ENCODE measurements around the gene SEMA4D.
"Not testable (repeated sequence)": the region's sequence is repeated elsewhere in the genome, so short reads cannot be mapped to it uniquely, and the experiment has no call there.

The SEMA4D gene

DNA sequence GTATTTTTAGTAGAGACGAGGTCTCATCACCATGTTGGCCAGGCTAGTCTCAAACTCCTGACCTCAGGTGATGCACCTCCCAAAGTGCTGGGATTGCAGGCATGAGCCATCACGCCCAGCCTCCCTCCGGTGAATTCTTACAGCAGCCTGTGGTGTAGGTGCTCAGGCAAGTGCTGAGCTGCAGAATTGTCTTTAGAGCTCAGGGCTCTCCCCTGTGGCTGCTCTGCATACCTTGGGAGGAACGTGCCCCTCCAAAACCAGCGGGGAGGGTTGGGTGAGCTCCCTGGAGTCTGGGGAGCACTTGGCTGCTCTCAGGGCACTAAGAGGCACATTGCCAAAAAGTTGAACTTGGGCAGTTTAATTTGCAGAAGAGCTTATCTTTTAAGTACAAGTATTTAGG lies 150.3 kb downstream of the SEMA4D start:
- DNase-seq (ENCODE audit: low read depth), result no peak
- no peak for TF ChIP-seq MYC (IDR thresholded peaks at IDR 0.05; ENCODE audit: low read depth, low read length)
- TF ChIP-seq POLR2A (IDR thresholded peaks at IDR 0.05; ENCODE audit: extremely low read depth, insufficient read length), result no peak
- TF ChIP-seq, protein P1, sequence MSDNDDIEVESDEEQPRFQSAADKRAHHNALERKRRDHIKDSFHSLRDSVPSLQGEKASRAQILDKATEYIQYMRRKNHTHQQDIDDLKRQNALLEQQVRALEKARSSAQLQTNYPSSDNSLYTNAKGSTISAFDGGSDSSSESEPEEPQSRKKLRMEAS (IDR thresholded peaks at IDR 0.05; ENCODE audit: low read depth, low read length), result no peak
- TF ChIP-seq, protein P2, sequence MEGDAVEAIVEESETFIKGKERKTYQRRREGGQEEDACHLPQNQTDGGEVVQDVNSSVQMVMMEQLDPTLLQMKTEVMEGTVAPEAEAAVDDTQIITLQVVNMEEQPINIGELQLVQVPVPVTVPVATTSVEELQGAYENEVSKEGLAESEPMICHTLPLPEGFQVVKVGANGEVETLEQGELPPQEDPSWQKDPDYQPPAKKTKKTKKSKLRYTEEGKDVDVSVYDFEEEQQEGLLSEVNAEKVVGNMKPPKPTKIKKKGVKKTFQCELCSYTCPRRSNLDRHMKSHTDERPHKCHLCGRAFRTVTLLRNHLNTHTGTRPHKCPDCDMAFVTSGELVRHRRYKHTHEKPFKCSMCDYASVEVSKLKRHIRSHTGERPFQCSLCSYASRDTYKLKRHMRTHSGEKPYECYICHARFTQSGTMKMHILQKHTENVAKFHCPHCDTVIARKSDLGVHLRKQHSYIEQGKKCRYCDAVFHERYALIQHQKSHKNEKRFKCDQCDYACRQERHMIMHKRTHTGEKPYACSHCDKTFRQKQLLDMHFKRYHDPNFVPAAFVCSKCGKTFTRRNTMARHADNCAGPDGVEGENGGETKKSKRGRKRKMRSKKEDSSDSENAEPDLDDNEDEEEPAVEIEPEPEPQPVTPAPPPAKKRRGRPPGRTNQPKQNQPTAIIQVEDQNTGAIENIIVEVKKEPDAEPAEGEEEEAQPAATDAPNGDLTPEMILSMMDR (IDR thresholded peaks at IDR 0.05; ENCODE audit: low read depth, low read length), result no peak

DNA sequence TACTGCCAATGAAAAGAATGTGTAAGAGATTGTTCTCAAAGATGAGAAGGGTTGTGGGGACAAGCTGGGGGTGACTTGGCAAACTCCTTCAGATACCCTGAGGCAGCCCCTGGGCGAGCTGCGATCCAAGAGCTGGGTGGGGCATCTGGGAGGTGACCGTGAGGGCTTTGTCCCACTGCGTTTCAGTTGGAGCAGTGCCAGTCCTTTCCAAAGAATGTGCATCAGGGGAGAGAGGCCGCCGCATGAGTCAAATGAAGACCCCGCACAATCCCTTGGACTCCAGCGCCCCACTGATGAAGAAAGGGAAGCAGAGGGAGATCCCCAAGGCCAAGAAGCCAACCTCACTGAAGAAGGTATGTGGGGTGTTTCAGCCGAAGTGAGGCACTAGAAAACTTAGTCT lies 151.2 kb downstream of the SEMA4D start:
- TF ChIP-seq, protein P1 (IDR thresholded peaks at IDR 0.05; ENCODE audit: low read depth, low read length), result no peak
- TF ChIP-seq, protein P2 (IDR thresholded peaks at IDR 0.05; ENCODE audit: low read depth, low read length), result no peak
- TF ChIP-seq MYC (IDR thresholded peaks at IDR 0.05; ENCODE audit: low read depth, low read length), result no peak
- DNase-seq (ENCODE audit: low read depth), result no peak
- H3K4me3 ChIP-seq (ENCODE audit: low read depth, low read length), result no peak overlapping the region

More for the DNA sequence above, 150.3 kb downstream of the SEMA4D start:
- H3K4me3 ChIP-seq (ENCODE audit: low read depth, low read length), result no peak overlapping the region

DNA sequence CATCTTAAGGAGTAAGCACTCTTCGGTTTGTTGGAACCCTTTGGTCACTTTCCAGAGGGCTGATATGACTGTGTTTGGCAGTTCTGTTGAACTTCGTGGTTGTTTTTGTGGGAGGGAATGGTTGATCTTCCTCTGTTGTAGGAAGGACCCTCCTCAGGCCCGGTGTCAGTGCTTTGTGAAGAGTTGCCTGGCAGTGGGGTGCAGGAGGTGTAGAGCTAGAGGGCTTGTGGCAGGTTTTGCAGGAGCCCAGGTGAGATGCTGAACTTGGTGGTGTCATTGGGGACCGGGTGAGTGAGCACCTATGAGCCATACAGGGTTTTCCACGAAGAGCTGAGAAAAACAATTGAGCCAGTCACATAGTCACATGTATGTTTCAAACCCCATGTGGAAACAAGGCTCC lies 152.4 kb downstream of the SEMA4D start:
- DNase-seq (ENCODE audit: low read depth), result no peak
- H3K4me3 ChIP-seq (ENCODE audit: low read depth, low read length), result no peak overlapping the region
- TF ChIP-seq, protein P2 (IDR thresholded peaks at IDR 0.05; ENCODE audit: low read depth, low read length), result no peak
- no peak for TF ChIP-seq POLR2A (IDR thresholded peaks at IDR 0.05; ENCODE audit: extremely low read depth, insufficient read length)
- no peak for TF ChIP-seq MYC (IDR thresholded peaks at IDR 0.05; ENCODE audit: low read depth, low read length)
- TF ChIP-seq, protein P1 (IDR thresholded peaks at IDR 0.05; ENCODE audit: low read depth, low read length), result no peak

DNA sequence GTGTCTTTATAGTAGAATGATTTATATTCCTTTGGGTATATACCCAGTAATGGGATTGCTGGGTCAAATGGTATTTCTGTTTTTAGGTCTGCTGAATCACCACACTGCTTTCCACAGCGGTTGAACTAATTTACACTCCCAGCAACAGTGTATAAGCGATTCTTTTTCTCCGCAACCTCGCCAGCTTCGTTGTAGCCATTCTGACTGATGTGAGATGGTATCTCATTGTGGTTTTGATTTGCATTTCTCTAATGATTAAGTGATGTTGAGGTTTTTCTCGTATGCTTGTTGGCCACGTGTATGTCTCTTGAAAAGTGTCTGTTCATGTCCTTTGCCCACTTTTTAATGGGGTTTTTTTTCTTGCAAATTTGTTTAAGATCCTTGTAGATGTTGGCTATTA lies 154.1 kb downstream of the SEMA4D start:
- H3K4me3 ChIP-seq (ENCODE audit: low read depth, low read length); DNase-seq (ENCODE audit: low read depth): not testable (repeated sequence)

DNA sequence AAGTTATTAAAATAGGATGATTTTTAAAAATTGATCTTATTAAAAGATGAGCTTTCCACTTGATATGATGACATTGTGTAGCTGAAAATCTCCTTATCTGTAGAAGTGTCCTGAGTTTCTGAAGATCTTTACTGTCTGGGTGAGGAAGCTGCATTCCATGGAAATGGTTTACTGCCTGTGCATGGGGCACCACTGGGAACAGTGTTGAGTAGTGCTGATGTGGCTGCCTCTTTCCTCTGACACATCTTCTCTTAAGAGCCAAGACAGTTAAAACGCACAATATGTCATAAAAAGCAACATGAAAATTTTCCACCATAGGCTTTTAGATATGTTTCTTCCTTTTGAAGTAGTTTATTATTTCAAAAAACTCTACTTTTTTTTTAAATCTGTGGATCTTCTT lies 155.0 kb downstream of the SEMA4D start:
- no peak overlapping the region for H3K4me3 ChIP-seq (ENCODE audit: low read depth, low read length)
- no peak for DNase-seq (ENCODE audit: low read depth)
- TF ChIP-seq POLR2A (IDR thresholded peaks at IDR 0.05; ENCODE audit: extremely low read depth, insufficient read length) (no peak), MYC (IDR thresholded peaks at IDR 0.05; ENCODE audit: low read depth, low read length) (no peak)
- TF ChIP-seq, protein P2 (IDR thresholded peaks at IDR 0.05; ENCODE audit: low read depth, low read length), result no peak
- TF ChIP-seq, protein P1 (IDR thresholded peaks at IDR 0.05; ENCODE audit: low read depth, low read length), result no peak

DNA sequence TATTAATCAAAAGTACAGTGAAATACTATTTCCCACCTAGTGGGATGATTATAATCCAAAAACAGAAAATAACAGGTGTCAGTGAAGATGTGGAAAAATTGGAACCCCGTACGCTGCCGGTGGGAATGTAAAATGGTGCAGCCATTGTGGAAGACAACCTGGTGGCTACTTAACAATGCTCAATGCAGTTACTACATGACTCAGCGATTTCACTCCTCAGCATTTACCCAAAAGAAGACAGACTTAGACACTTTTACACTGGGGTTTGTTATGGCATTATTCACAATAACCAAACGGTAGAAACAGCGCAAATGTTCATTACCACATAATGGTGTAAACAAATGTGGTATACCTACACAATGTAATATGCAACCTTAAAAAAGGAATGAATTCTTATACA lies 155.7 kb downstream of the SEMA4D start:
- DNase-seq (ENCODE audit: low read depth), result peak; percentile 23
- no peak overlapping the region for H3K4me3 ChIP-seq (ENCODE audit: low read depth, low read length)
- TF ChIP-seq, protein P1 (IDR thresholded peaks at IDR 0.05; ENCODE audit: low read depth, low read length), result no peak
- no peak for TF ChIP-seq POLR2A (IDR thresholded peaks at IDR 0.05; ENCODE audit: extremely low read depth, insufficient read length)
- TF ChIP-seq, protein P2 (IDR thresholded peaks at IDR 0.05; ENCODE audit: low read depth, low read length), result no peak
- no peak for TF ChIP-seq MYC (IDR thresholded peaks at IDR 0.05; ENCODE audit: low read depth, low read length)

Data from NB4 (cell line).